Measurements from ENCODE around the gene VPS13A.
"Not testable (repeated sequence)": the region's sequence is repeated elsewhere in the genome, so short reads cannot be mapped to it uniquely, and the experiment has no call there.

The VPS13A gene

GRCh38 chr9:77224746-77225312 is 47.5 kb downstream of the VPS13A start:
- H3K36me3 Mint-ChIP-seq: peaks cover 24% of the 10 kb centered on the region
- H3K27ac Mint-ChIP-seq: no peak overlapping the region
- no peaks in the 10 kb centered on the region for H3K27me3 Mint-ChIP-seq
- no peak overlapping the region for H3K4me3 Mint-ChIP-seq
- H3K9me3 Mint-ChIP-seq (ENCODE audit: low read depth): peaks cover 5% of the 10 kb centered on the region
- H3K4me1 Mint-ChIP-seq (ENCODE audit: low read depth): no peaks in the 10 kb centered on the region

DNA sequence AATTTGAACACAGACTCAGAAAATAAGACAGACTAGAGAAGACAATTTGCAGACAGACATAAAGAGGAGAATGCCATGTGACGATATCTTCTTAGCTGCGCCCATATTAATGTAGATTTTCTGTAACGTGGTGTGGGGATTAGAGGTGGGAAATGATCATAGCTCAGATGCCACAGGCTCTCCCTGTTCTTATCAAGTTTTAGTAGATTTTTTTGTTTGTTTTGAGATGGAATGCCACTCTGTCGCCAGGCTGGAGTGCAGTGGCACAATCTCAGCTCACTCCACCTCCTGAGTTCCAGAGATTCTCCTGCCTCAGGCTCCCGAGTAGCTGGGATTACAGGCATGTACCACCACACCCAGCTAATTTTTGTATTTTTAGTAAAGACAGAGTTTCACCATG is 59.4 kb downstream of the VPS13A start:
- H3K27ac Mint-ChIP-seq: no peak overlapping the region
- no peaks in the 10 kb centered on the region for H3K9me3 Mint-ChIP-seq (ENCODE audit: low read depth)
- H3K4me1 Mint-ChIP-seq (ENCODE audit: low read depth): peaks cover 3% of the 10 kb centered on the region
- no peak overlapping the region for H3K4me3 Mint-ChIP-seq
- no peaks in the 10 kb centered on the region for H3K27me3 Mint-ChIP-seq
- peaks cover 30% of the 10 kb centered on the region for H3K36me3 Mint-ChIP-seq

DNA sequence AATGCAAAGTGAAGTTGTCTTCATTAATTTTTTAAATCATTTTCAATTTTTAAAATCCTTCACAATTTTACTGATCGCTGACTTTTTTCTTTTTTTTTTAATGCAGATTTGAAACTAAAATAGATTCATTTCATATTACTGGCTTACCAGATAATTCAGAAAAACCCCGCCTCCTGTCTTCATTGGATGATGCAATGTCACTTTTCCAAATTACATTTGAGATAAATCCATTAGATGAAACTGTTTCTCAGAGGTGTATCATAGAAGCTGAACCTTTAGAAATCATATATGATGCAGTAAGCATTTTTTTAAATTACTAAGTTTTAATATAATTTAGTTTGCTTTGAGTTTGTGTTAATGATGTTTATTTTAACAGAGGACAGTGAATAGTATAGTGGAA is 60.6 kb downstream of the VPS13A start:
- no peak overlapping the region for H3K4me3 Mint-ChIP-seq
- H3K27me3 Mint-ChIP-seq: no peaks in the 10 kb centered on the region
- no peaks in the 10 kb centered on the region for H3K9me3 Mint-ChIP-seq (ENCODE audit: low read depth)
- peaks cover 27% of the 10 kb centered on the region for H3K36me3 Mint-ChIP-seq
- H3K27ac Mint-ChIP-seq: no peak overlapping the region
- peaks cover 3% of the 10 kb centered on the region for H3K4me1 Mint-ChIP-seq (ENCODE audit: low read depth)

GRCh38 chr9:77251050-77251449 is 73.7 kb downstream of the VPS13A start:
- H3K27me3 Mint-ChIP-seq: no peaks in the 10 kb centered on the region
- no peak overlapping the region for H3K27ac Mint-ChIP-seq
- peaks cover 2% of the 10 kb centered on the region for H3K9me3 Mint-ChIP-seq (ENCODE audit: low read depth)
- H3K4me1 Mint-ChIP-seq (ENCODE audit: low read depth): no peaks in the 10 kb centered on the region
- H3K36me3 Mint-ChIP-seq: peaks cover 30% of the 10 kb centered on the region
- no peak overlapping the region for H3K4me3 Mint-ChIP-seq

DNA sequence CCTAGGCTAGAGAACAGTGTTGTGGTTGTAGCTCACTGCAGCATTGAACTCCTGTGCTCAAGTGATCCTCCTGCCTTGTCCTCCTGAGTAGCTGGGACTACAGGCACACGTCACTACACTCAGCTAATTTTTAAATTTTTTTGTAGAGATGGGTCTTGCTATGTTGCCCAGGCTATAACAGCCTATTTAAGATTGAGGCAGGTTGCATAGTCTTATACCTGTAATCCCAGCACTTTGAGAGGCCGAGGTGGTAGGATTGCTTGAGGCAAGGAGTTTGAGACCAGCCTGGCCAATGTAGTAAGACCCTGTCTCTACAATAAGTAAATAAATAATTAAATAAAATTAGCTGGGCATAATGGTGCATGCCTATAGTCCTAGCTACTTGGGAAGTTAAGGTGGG is 79.9 kb downstream of the VPS13A start:
- Mint-ChIP-seq H3K36me3 (peaks cover 32% of the 10 kb centered on the region), H3K9me3 (ENCODE audit: low read depth) (peaks cover 6% of the 10 kb centered on the region), H3K4me3 (no peak overlapping the region)

GRCh38 chr9:77261605-77262004 is 84.3 kb downstream of the VPS13A start:
- Mint-ChIP-seq H3K4me3 (no peak overlapping the region), H3K27ac (no peak overlapping the region), H3K36me3 (peaks cover 42% of the 10 kb centered on the region), H3K27me3 (no peaks in the 10 kb centered on the region), H3K9me3 (ENCODE audit: low read depth) (no peaks in the 10 kb centered on the region), H3K4me1 (ENCODE audit: low read depth) (no peaks in the 10 kb centered on the region)

More for the DNA sequence above, 79.9 kb downstream of the VPS13A start:
- Mint-ChIP-seq H3K4me1 (ENCODE audit: low read depth) (no peaks in the 10 kb centered on the region), H3K27ac (no peak overlapping the region), H3K27me3 (no peaks in the 10 kb centered on the region)

DNA sequence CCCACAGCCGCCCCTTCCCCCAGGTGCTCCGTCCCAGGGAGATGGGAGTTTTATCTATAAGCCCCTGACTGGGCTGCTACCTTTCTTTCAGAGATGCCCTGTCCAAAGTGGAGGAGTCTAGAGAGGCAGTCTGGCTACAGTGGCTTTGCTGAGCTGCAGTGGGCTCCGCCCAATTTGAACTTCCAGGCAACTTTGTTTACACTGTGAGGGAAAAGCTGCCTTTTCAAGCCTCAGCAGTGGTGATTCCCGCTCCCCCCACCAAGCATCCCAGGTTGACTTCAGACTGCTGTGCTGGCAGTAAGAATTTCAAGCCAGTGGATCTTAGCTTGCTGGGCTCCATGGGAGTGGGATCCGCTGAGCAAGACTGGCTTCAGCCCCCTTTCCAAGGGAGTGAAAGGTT is 90.4 kb downstream of the VPS13A start:
- not testable (repeated sequence) for H3K9me3 Mint-ChIP-seq (ENCODE audit: low read depth); H3K4me3 Mint-ChIP-seq; H3K27ac Mint-ChIP-seq; H3K27me3 Mint-ChIP-seq; H3K4me1 Mint-ChIP-seq (ENCODE audit: low read depth)
- H3K36me3 Mint-ChIP-seq: peaks cover 40% of the 10 kb centered on the region

DNA sequence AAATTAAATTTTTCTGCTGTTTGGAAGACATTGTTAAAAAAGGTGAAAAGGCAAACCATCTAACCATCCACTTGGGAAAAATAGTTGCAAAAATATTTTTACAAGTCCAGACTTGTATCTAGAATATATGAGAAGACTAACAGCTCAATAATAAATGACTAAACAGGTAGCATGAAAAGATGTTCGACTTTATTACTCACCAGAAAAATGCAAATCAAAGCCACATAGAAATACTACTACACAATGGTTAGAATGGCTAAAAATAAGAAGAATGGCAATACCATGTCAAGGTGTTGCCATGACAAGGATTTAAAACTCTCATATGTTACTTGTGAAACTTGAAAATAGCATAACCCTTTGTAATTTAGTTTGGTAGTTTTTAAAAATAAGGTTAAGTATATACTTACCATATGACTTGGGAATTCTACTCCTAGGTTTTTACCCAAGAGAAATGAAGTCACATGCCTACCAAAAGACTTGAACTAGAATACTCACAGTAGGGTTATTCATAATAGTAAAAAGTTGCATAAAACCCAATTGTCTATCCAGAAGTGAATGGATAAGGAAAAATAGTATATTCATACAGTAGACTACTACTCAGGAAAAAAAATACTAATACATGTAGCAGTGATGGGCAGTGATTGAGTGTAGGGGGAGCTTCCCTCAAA is 93.8 kb downstream of the VPS13A start:
- no peaks in the 10 kb centered on the region for H3K9me3 Mint-ChIP-seq (ENCODE audit: low read depth)
- H3K4me1 Mint-ChIP-seq (ENCODE audit: low read depth): no peaks in the 10 kb centered on the region
- no peaks in the 10 kb centered on the region for H3K27me3 Mint-ChIP-seq
- no peak overlapping the region for H3K4me3 Mint-ChIP-seq
- H3K27ac Mint-ChIP-seq: no peak overlapping the region
- H3K36me3 Mint-ChIP-seq: peaks cover 14% of the 10 kb centered on the region

GRCh38 chr9:77276799-77277198 is 99.5 kb downstream of the VPS13A start:
- Mint-ChIP-seq H3K36me3 (peaks cover 14% of the 10 kb centered on the region), H3K4me1 (ENCODE audit: low read depth) (no peaks in the 10 kb centered on the region), H3K4me3 (no peak overlapping the region), H3K27ac (no peak overlapping the region), H3K27me3 (no peaks in the 10 kb centered on the region), H3K9me3 (ENCODE audit: low read depth) (no peaks in the 10 kb centered on the region)

DNA sequence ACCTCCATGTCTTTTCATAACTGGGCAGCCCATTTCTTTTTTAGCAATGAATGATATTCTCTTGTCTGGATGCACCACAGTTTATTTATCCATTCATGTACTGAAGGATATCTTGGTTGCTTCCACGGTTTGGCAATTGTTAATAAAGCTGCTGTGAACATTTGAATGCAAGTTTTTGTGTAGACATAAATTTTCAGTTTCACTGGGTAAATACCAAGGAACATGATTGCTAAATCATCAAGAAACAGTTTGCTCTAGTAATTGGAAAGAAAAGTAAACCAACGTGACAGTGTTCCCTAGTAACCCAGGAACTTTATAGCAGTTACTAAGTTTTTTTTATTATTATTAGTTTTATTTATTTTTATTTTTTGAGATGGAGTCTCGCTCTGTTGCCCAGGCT is 100.4 kb downstream of the VPS13A start:
- Mint-ChIP-seq H3K27ac (no peak overlapping the region), H3K9me3 (ENCODE audit: low read depth) (no peaks in the 10 kb centered on the region), H3K27me3 (no peaks in the 10 kb centered on the region), H3K4me3 (no peak overlapping the region), H3K36me3 (peaks cover 12% of the 10 kb centered on the region), H3K4me1 (ENCODE audit: low read depth) (no peaks in the 10 kb centered on the region)

GRCh38 chr9:77283991-77284390 is 106.7 kb downstream of the VPS13A start:
- Mint-ChIP-seq H3K36me3 (peaks cover 47% of the 10 kb centered on the region), H3K27ac (no peak overlapping the region), H3K4me3 (no peak overlapping the region), H3K27me3 (no peaks in the 10 kb centered on the region), H3K9me3 (ENCODE audit: low read depth) (peaks cover 18% of the 10 kb centered on the region), H3K4me1 (ENCODE audit: low read depth) (no peaks in the 10 kb centered on the region)

DNA sequence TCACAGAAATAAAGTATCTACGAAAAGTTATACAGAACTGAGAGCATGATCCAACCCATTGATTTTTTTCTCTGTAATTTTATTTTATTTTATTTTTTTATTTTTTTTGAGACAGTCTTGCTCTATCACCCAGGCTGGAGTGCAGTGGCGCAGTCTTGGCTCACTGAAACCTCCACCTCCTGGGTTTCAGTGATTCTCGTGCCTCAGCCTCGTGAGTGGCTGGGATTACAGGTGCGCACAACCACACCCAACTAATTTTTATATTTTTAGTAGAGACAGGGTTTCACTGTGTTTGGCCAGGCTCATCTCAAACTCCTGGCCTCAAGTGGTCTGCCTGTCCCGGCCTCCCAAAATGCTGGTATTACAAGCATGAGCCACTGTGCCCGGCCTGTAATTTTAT is 107.3 kb downstream of the VPS13A start:
- Mint-ChIP-seq H3K4me3 (no peak overlapping the region), H3K9me3 (ENCODE audit: low read depth) (peaks cover 18% of the 10 kb centered on the region), H3K27ac (no peak overlapping the region), H3K4me1 (ENCODE audit: low read depth) (no peaks in the 10 kb centered on the region), H3K27me3 (no peaks in the 10 kb centered on the region), H3K36me3 (peaks cover 48% of the 10 kb centered on the region)

DNA sequence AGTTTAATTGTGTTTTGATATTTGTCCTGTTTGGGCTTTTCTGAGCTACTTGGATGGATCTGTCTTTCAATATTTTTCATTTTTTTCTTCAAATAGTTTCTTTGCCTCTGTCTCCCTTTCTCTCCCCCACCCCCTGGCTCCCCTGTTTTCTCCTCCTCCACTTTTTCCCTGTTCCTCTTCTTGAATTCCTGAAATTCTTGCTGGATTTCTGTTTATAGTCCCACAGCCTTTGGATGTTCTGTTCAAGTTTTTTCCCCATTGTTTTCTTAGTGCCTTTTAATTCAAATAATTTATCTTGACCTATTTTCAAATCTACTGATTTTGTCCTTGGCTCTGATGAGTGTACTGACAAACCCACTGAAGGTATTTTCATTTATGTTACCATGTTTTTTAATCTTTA is 113.0 kb downstream of the VPS13A start:
- Mint-ChIP-seq H3K4me1 (ENCODE audit: low read depth) (no peaks in the 10 kb centered on the region), H3K9me3 (ENCODE audit: low read depth) (peaks cover 18% of the 10 kb centered on the region), H3K27ac (no peak overlapping the region), H3K27me3 (no peaks in the 10 kb centered on the region), H3K4me3 (no peak overlapping the region), H3K36me3 (peaks cover 51% of the 10 kb centered on the region)

DNA sequence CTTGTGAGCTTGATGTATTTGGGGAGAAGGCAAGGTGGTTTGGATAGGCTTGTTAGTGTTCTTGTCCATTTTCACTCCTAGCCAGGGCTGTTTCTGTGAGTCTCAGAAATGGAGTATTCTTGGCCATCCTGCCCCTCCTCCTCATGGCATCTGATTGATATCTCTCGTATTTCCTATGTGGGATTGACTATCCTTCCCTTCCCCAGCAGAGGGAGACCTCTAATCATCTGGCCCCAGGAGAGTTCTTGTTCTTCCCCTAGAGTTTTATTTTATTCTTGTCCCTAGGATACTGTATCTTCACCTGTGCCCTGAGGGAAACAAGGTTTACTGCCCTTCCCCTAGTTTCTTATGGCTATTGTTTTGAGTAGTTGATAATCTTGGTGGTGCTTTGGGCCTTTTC is 114.4 kb downstream of the VPS13A start:
- Mint-ChIP-seq H3K9me3 (ENCODE audit: low read depth) (peaks cover 11% of the 10 kb centered on the region), H3K27me3 (no peaks in the 10 kb centered on the region), H3K36me3 (peaks cover 37% of the 10 kb centered on the region), H3K4me1 (ENCODE audit: low read depth) (no peaks in the 10 kb centered on the region), H3K4me3 (no peak overlapping the region), H3K27ac (no peak overlapping the region)

DNA sequence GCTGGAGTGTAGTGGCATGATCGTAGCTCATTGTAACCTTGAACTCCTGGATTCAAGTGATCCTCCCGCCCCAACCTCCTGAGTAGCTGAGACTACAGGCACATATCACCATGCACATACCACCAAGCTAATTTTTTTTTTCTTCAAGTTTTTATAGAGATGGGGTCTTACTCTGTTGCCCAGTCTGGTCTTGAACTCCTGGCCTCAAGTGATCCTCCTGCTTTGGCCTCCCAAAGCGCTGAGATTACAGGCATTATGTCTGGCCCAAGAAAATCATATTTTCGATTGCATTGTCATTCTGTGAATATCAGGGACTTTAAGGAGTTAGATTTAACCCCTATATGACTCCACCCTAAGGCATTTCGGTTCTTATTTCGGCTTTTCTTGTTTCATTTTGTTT is 116.6 kb downstream of the VPS13A start:
- no peaks in the 10 kb centered on the region for H3K4me1 Mint-ChIP-seq (ENCODE audit: low read depth)
- H3K4me3 Mint-ChIP-seq: no peak overlapping the region
- peaks cover 21% of the 10 kb centered on the region for H3K36me3 Mint-ChIP-seq
- peaks cover under 1% of the 10 kb centered on the region for H3K9me3 Mint-ChIP-seq (ENCODE audit: low read depth)
- H3K27ac Mint-ChIP-seq: no peak overlapping the region
- no peaks in the 10 kb centered on the region for H3K27me3 Mint-ChIP-seq

DNA sequence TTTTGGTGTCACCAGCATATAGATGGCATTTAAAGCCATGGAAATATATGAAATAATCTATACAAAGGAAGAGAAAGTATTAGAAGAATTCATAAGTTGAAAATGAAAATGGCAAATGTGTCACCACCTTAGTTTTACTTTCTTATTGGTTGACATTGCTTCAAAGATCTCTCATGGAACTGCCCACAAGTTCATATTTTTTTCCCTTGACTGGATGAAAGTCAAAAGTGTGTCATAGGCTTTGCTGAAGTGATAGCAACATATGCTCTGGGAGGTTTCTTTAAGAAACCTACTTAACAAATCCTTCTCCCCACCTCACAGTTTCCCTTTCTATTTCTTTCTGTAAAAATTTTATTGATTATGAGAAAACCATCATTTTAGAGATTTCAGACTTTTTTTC is 127.2 kb downstream of the VPS13A start:
- H3K4me3 Mint-ChIP-seq: no peak overlapping the region
- no peaks in the 10 kb centered on the region for H3K9me3 Mint-ChIP-seq (ENCODE audit: low read depth)
- peak overlapping the region; percentile 50 for H3K27ac Mint-ChIP-seq
- H3K36me3 Mint-ChIP-seq: peaks cover 22% of the 10 kb centered on the region
- peaks cover 11% of the 10 kb centered on the region for H3K4me1 Mint-ChIP-seq (ENCODE audit: low read depth)
- no peaks in the 10 kb centered on the region for H3K27me3 Mint-ChIP-seq

Measured in activated naive CD8-positive, alpha-beta T cell (primary cell).